ENCODE results near the gene ETFA. TPM values are rescaled to one million over a fixed set of nuclear protein-coding genes. Genes with fewer than 3 reads are reported as not detected.

ETFA gene
- total RNA-seq, 1 experiment from 2014 or later, result 84.4 TPM

GRCh38 chr15:76333720-76334437 is 22.6 kb upstream of the ETFA start (continued):
- TF ChIP-seq ERG (CRISPR knock-in tag; IDR thresholded peaks at IDR 0.05) (no peak), SMAD3 (CRISPR knock-in tag; IDR thresholded peaks at IDR 0.05; ENCODE audit: borderline replicate concordance) (no peak), ZNF416 (CRISPR knock-in tag; IDR thresholded peaks at IDR 0.05) (no peak)

- Mint-ChIP-seq H3K4me3 (no peak overlapping the region), H3K36me3 (no peaks in the 10 kb centered on the region), H3K9me3 (no peaks in the 10 kb centered on the region), H3K27ac (no peak overlapping the region), H3K27me3 (ENCODE audit: low read depth) (peaks cover 82% of the 10 kb centered on the region), H3K4me1 (peaks cover 29% of the 10 kb centered on the region)
- no peak for DNase-seq (ENCODE audit: low spot score)
- ChIA-PET CTCF (interaction anchor here (1.0 to 2.7 kb wide), 13 partner anchors 10 to 183 kb away, joined by 3 to 24 read pairs (median 5); no protein-coding TSS in a partner anchor), POLR2A (no interaction called here)
- ATAC-seq, result no peak
- TF ChIP-seq CDX4 (CRISPR knock-in tag; IDR thresholded peaks at IDR 0.05; ENCODE audit: borderline replicate concordance) (no peak), RORB (CRISPR knock-in tag; IDR thresholded peaks at IDR 0.05) (no peak), ARID4B (CRISPR knock-in tag; IDR thresholded peaks at IDR 0.05; ENCODE audit: borderline replicate concordance) (no peak), MYBL2 (CRISPR knock-in tag; IDR thresholded peaks at IDR 0.05) (no peak), ZNF423 (CRISPR knock-in tag; IDR thresholded peaks at IDR 0.05) (no peak), TCF7 (CRISPR knock-in tag; IDR thresholded peaks at IDR 0.05; ENCODE audit: low read depth) (no peak), CREM (CRISPR knock-in tag; IDR thresholded peaks at IDR 0.05) (no peak), NR2C2 (CRISPR knock-in tag; IDR thresholded peaks at IDR 0.05) (no peak), FOXK1 (CRISPR knock-in tag; IDR thresholded peaks at IDR 0.05) (no peak), ZNF263 (CRISPR knock-in tag; IDR thresholded peaks at IDR 0.05; ENCODE audit: low read depth) (no peak), ATF1 (CRISPR knock-in tag; IDR thresholded peaks at IDR 0.05) (no peak), NFE2L1 (CRISPR knock-in tag; IDR thresholded peaks at IDR 0.05) (no peak), AR (CRISPR knock-in tag; IDR thresholded peaks at IDR 0.05) (no peak), FOXJ3 (CRISPR knock-in tag; IDR thresholded peaks at IDR 0.05; ENCODE audit: borderline replicate concordance) (no peak)
- TF ChIP-seq, protein P1, sequence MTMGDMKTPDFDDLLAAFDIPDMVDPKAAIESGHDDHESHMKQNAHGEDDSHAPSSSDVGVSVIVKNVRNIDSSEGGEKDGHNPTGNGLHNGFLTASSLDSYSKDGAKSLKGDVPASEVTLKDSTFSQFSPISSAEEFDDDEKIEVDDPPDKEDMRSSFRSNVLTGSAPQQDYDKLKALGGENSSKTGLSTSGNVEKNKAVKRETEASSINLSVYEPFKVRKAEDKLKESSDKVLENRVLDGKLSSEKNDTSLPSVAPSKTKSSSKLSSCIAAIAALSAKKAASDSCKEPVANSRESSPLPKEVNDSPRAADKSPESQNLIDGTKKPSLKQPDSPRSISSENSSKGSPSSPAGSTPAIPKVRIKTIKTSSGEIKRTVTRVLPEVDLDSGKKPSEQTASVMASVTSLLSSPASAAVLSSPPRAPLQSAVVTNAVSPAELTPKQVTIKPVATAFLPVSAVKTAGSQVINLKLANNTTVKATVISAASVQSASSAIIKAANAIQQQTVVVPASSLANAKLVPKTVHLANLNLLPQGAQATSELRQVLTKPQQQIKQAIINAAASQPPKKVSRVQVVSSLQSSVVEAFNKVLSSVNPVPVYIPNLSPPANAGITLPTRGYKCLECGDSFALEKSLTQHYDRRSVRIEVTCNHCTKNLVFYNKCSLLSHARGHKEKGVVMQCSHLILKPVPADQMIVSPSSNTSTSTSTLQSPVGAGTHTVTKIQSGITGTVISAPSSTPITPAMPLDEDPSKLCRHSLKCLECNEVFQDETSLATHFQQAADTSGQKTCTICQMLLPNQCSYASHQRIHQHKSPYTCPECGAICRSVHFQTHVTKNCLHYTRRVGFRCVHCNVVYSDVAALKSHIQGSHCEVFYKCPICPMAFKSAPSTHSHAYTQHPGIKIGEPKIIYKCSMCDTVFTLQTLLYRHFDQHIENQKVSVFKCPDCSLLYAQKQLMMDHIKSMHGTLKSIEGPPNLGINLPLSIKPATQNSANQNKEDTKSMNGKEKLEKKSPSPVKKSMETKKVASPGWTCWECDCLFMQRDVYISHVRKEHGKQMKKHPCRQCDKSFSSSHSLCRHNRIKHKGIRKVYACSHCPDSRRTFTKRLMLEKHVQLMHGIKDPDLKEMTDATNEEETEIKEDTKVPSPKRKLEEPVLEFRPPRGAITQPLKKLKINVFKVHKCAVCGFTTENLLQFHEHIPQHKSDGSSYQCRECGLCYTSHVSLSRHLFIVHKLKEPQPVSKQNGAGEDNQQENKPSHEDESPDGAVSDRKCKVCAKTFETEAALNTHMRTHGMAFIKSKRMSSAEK (CRISPR knock-in tag; IDR thresholded peaks at IDR 0.05; ENCODE audit: borderline replicate concordance), result no peak
- TF ChIP-seq, protein P2, sequence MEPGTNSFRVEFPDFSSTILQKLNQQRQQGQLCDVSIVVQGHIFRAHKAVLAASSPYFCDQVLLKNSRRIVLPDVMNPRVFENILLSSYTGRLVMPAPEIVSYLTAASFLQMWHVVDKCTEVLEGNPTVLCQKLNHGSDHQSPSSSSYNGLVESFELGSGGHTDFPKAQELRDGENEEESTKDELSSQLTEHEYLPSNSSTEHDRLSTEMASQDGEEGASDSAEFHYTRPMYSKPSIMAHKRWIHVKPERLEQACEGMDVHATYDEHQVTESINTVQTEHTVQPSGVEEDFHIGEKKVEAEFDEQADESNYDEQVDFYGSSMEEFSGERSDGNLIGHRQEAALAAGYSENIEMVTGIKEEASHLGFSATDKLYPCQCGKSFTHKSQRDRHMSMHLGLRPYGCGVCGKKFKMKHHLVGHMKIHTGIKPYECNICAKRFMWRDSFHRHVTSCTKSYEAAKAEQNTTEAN (CRISPR knock-in tag; IDR thresholded peaks at IDR 0.05), result no peak
- TF ChIP-seq, protein P3, sequence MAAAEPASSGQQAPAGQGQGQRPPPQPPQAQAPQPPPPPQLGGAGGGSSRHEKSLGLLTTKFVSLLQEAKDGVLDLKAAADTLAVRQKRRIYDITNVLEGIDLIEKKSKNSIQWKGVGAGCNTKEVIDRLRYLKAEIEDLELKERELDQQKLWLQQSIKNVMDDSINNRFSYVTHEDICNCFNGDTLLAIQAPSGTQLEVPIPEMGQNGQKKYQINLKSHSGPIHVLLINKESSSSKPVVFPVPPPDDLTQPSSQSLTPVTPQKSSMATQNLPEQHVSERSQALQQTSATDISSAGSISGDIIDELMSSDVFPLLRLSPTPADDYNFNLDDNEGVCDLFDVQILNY (CRISPR knock-in tag; IDR thresholded peaks at IDR 0.05), result no peak
These were observed 22.0 kb upstream of the ETFA start for GRCh38 chr15:76333309-76333708.
